ENCODE data around the gene HEATR5B. TPM values are rescaled to one million over a fixed set of nuclear protein-coding genes. Genes with fewer than 3 reads are reported as not detected.
"Not testable (repeated sequence)": the region's sequence is repeated elsewhere in the genome, so short reads cannot be mapped to it uniquely, and the experiment has no call there.

The HEATR5B gene
- total RNA-seq, 2 donors from 2014 or later, result 23.2 to 23.9 TPM

DNA sequence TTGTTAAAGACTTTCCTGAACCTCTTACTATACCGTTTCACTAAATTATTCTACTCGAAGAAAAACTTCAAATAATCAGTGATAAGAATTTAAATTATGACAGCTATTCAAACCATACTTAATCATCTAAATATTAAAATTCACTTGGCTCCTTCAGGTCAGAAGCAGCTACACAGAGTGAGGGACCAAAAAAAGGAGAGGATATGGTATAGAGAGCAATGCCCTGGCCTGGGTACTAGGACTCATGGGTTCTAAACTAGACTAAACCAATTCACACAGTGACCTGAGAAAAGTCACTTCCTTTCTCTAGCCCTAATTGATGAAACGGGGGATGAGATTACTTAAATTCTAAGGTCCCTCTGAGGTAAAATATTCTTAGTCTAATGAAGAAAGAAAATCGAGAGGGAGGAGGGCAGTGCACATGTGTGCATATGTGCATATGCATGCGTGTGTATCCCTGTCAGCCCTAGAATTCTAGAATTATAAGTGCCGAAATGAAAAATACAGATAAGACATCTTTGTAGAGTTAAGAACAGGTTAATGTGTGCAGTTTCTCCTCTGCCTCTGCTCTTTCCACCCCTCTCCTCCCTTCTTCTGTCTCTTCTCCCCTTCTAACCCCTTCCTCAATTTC lies 129.1 kb downstream of the HEATR5B start:
- Mint-ChIP-seq H3K36me3 (ENCODE audit: low read depth) (peaks cover 26% of the 10 kb centered on the region), H3K4me3 (no peak overlapping the region), H3K27me3 (no peaks in the 10 kb centered on the region), H3K4me1 (peaks cover 31% of the 10 kb centered on the region), H3K27ac (no peak overlapping the region), H3K9me3 (no peaks in the 10 kb centered on the region)
- no peak for ATAC-seq (replicated peaks)

- Mint-ChIP-seq H3K9me3 (no peaks in the 10 kb centered on the region), H3K27me3 (no peaks in the 10 kb centered on the region), H3K27ac (no peak overlapping the region), H3K36me3 (ENCODE audit: low read depth) (peaks cover 15% of the 10 kb centered on the region), H3K4me3 (no peak overlapping the region), H3K4me1 (peaks cover 27% of the 10 kb centered on the region)
- no peak for ATAC-seq (replicated peaks)
Observed at GRCh38 chr2:36952748-36953197, 131.4 kb downstream of the HEATR5B start.

DNA sequence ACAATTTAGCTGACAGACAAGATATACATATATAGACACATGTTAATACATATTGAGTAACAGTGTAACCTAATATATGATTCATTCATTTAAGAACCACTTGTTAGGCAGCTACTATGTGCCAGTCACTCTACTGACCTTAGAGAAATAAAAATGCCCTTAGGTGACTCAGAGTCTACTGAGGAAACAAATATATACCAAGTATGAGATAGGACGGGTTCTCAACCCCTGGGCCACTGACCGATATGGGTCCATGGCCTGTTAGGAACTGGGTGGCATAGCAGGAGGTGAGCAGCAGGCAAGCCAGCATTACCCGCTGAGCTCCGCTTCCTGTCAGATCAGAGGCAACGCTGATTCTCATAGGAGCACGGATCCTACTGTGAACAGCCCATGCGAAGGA lies 132.6 kb downstream of the HEATR5B start:
- Mint-ChIP-seq H3K27me3 (no peaks in the 10 kb centered on the region), H3K27ac (no peak overlapping the region), H3K36me3 (ENCODE audit: low read depth) (peaks cover 15% of the 10 kb centered on the region), H3K4me1 (peaks cover 27% of the 10 kb centered on the region), H3K9me3 (no peaks in the 10 kb centered on the region), H3K4me3 (no peak overlapping the region)
- peak; percentile 69 for ATAC-seq (replicated peaks)

- Mint-ChIP-seq H3K9me3 (no peaks in the 10 kb centered on the region), H3K27ac (no peak overlapping the region), H3K4me3 (no peak overlapping the region), H3K36me3 (ENCODE audit: low read depth) (peaks cover 15% of the 10 kb centered on the region), H3K4me1 (peaks cover 27% of the 10 kb centered on the region), H3K27me3 (no peaks in the 10 kb centered on the region)
- ATAC-seq (replicated peaks), result no peak
Observed at GRCh38 chr2:36951027-36951518, 133.1 kb downstream of the HEATR5B start.

DNA sequence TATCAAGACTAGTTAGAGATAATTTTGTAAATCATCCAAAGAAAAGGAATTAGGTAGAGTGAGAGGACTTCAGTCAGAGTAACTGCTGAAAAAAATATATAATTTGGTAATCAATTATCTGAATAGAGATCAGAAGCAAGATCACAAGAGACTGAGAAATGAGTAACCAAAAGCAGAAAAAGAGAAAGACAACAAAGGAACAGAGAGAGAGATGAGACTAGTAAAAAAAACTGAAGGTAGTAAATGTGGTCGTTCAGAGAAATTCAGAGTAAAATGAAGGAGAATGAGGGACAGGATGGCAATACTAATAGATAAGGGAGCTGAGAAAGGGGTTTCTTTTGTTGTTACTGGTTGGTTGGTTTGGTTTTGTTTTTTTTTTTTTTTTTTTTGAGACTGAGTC lies 134.3 kb downstream of the HEATR5B start:
- Mint-ChIP-seq H3K9me3 (no peaks in the 10 kb centered on the region), H3K27me3 (no peaks in the 10 kb centered on the region), H3K4me1 (peaks cover 20% of the 10 kb centered on the region), H3K27ac (peak overlapping the region; percentile 76), H3K4me3 (peak overlapping the region; percentile 5), H3K36me3 (ENCODE audit: low read depth) (peaks cover 15% of the 10 kb centered on the region)
- ATAC-seq (replicated peaks), result peak; percentile 66

DNA sequence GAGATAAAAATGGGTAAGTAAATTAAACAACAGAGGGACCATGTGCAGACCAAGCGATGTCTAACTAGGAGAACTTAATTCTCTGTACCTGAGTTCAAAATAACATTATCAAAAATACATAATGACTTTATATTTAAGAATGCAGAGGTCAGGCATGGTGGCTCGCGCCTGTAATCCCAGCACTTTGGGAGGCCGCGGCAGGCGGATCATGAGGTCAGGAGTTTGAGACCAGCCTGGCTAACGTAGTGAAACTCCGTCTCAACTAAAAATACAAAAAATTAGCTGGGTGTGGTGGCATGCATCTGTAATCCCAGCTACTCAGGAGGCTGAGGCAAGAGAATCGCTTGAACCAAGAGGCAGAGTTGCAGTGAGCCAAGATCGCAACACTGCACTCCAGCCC lies 138.9 kb downstream of the HEATR5B start:
- H3K27me3 Mint-ChIP-seq; H3K4me3 Mint-ChIP-seq; H3K27ac Mint-ChIP-seq; H3K9me3 Mint-ChIP-seq; ATAC-seq (replicated peaks); H3K36me3 Mint-ChIP-seq (ENCODE audit: low read depth): not testable (repeated sequence)
- peaks cover 12% of the 10 kb centered on the region for H3K4me1 Mint-ChIP-seq

GRCh38 chr2:36941867-36942266 lies 142.3 kb downstream of the HEATR5B start:
- Mint-ChIP-seq H3K9me3 (no peaks in the 10 kb centered on the region), H3K27me3 (no peaks in the 10 kb centered on the region), H3K36me3 (ENCODE audit: low read depth) (peaks cover 6% of the 10 kb centered on the region), H3K4me3 (no peak overlapping the region), H3K27ac (no peak overlapping the region), H3K4me1 (no peaks in the 10 kb centered on the region)
- no peak for ATAC-seq (replicated peaks)

- ATAC-seq (replicated peaks), result not testable (repeated sequence)
Observed at GRCh38 chr2:36936526-36936925, 147.6 kb downstream of the HEATR5B start.

DNA sequence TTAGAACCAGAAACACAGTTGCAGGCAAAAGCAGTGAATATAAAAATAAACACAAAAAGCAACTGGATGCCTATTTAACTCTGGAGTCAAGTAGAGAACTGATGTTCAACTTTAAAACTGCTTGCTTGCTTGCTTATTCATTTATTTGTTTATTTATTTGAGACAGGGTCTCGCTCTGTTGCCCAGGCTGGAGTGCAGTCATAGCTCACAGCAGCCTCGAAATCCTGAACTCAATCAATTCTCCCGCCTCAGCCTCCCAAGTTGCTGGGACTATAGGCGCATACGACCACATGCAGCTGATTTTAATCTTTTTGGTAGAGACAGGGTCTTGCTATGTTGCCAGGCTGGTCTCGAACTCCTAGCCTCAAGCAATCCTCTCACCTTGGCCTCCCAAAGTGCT lies 152.5 kb downstream of the HEATR5B start:
- H3K9me3 Mint-ChIP-seq; H3K36me3 Mint-ChIP-seq (ENCODE audit: low read depth); H3K27me3 Mint-ChIP-seq; H3K4me3 Mint-ChIP-seq; ATAC-seq (replicated peaks); H3K27ac Mint-ChIP-seq: not testable (repeated sequence)
- H3K4me1 Mint-ChIP-seq, result peaks cover 11% of the 10 kb centered on the region

More at GRCh38 chr2:36936526-36936925, 147.6 kb downstream of the HEATR5B start:
- H3K27ac Mint-ChIP-seq; H3K4me1 Mint-ChIP-seq; H3K36me3 Mint-ChIP-seq (ENCODE audit: low read depth); H3K9me3 Mint-ChIP-seq; H3K27me3 Mint-ChIP-seq; H3K4me3 Mint-ChIP-seq: not testable (repeated sequence)

Other genes starting within 250 kb of the HEATR5B start
- 10 to 100 TPM; 25.5 to 29.6 TPM for gene STRN, start 117.8 kb downstream of the HEATR5B start, total RNA-seq
- gene GPATCH11, start 146 bp upstream of the HEATR5B start, total RNA-seq, result 10 to 100 TPM; 12.4 to 17.9 TPM
- 10 to 100 TPM; 25.4 to 45.1 TPM for gene EIF2AK2, start 72.6 kb upstream of the HEATR5B start, total RNA-seq
- gene SULT6B1, start 104.3 kb upstream of the HEATR5B start, total RNA-seq, result not detected
- gene CEBPZOS, start 112.1 kb upstream of the HEATR5B start, total RNA-seq, result 10 to 100 TPM; 44.5 to 49.6 TPM
- gene CEBPZ, start 147.2 kb upstream of the HEATR5B start, total RNA-seq, result 10 to 100 TPM; 55.6 to 68.3 TPM
- 10 to 100 TPM; 21.9 to 29.8 TPM for gene NDUFAF7, start 147.3 kb upstream of the HEATR5B start, total RNA-seq
- 10 to 100 TPM; 28.2 to 35.6 TPM for gene PRKD3, start 240.5 kb upstream of the HEATR5B start, total RNA-seq